T-cell (primary cell): ENCODE data around the gene MAPK8IP1. TPM values are rescaled to one million over a fixed set of nuclear protein-coding genes. Genes with fewer than 3 reads are reported as not detected.

Source experiments
- ATAC-seq, 4 experiments: fragments of 200-7000 bp in 3 of 4; fragments of 150-1000 bp in 1 of 4; cut with Tn5 transposase; replicated peaks in 1 of 4; 1 replicate in 3 of 4; 2 replicates in 1 of 4; pipeline ENCODE4 v1.10.0; 2021; ENCODE audit warnings: moderate library complexity in 3 of 4, mild to moderate bottlenecking in 2 of 4, moderate number of reproducible peaks in 1 of 4
- CTCF ChIA-PET, 2 donors: fragments of 300-600 bp; sonication (Branson Sonifier 250); formaldehyde crosslinking; loops; one replicate each; lab custom pipeline; 2022; ENCODE audit warnings: antibody characterized with exemption in 2 of 2; lab: Charles Lee
- POLR2A ChIA-PET, 2 donors: fragments of 300-600 bp; sonication (Branson Sonifier 250); formaldehyde crosslinking; loops; one replicate each; lab custom pipeline; 2022; ENCODE audit warnings: antibody characterized with exemption in 2 of 2; lab: Charles Lee
- DNase-seq, 35 experiments: peaks; one replicate each; pipeline versions ENCODE4 v3.0.0 to v3.0.0-alpha.2; 2013 to 2023
- H3K27ac ChIP-seq: one replicate; pipeline ENCODE4 v1.5.1; 2013; ENCODE audit warnings: low read length
- H3K27me3 ChIP-seq, 2 experiments: replicated peaks in 1 of 2; 1 replicate in 1 of 2; 2 replicates in 1 of 2; pipeline versions ENCODE4 v1.6.1 to v1.7.0; 2013; ENCODE audit warnings: low read length in 1 of 2, mixed read lengths in 1 of 2; ENCODE audit not compliant: control insufficient read depth in 2 of 2, insufficient read depth in 2 of 2; ENCODE audit errors: extremely low read depth in 1 of 2
- H3K36me3 ChIP-seq, 2 donors: 1 replicate in 1 of 2; 2 replicates in 1 of 2; pipeline versions ENCODE4 v1.6.1 to v1.7.0; 2013; ENCODE audit warnings: low read length in 1 of 2; ENCODE audit not compliant: control insufficient read depth in 2 of 2, insufficient read depth in 1 of 2; ENCODE audit errors: extremely low read depth in 1 of 2
- H3K4me1 ChIP-seq, 2 experiments: 1 replicate in 1 of 2; 2 replicates in 1 of 2; pipeline versions ENCODE4 v1.6.1 to v1.7.0; 2013; ENCODE audit warnings: low read length in 2 of 2, mixed read lengths in 1 of 2; ENCODE audit not compliant: insufficient read depth in 2 of 2, control insufficient read depth in 1 of 2; ENCODE audit errors: extremely low read depth in 1 of 2
- H3K4me3 ChIP-seq, 2 donors: 1 replicate in 1 of 2; 2 replicates in 1 of 2; pipeline versions ENCODE4 v1.5.1 to v1.7.0; 2013; ENCODE audit warnings: mild to moderate bottlenecking in 2 of 2, low read length in 1 of 2, moderate library complexity in 1 of 2; ENCODE audit not compliant: control insufficient read depth in 1 of 2; ENCODE audit errors: extremely low read depth in 1 of 2
- H3K9me3 ChIP-seq: 2 replicates; pipeline ENCODE4 v1.7.0; 2013
- H3K27ac Mint-ChIP-seq, 2 donors: one replicate each; pipeline ENCODE4 v1.8.0; 2020 to 2021; ENCODE audit warnings: mild to moderate bottlenecking in 2 of 2, mixed read lengths in 2 of 2
- H3K27me3 Mint-ChIP-seq, 2 donors: one replicate each; pipeline ENCODE4 v1.8.0; 2021 to 2022; ENCODE audit warnings: mixed read lengths in 2 of 2
- H3K36me3 Mint-ChIP-seq: one replicate; pipeline ENCODE4 v1.8.0; 2021; ENCODE audit warnings: mixed read lengths
- H3K4me1 Mint-ChIP-seq, 3 donors: one replicate each; pipeline ENCODE4 v1.8.0; 2020 to 2022; ENCODE audit warnings: mixed read lengths in 3 of 3, mild to moderate bottlenecking in 1 of 3
- H3K4me3 Mint-ChIP-seq, 3 donors: one replicate each; pipeline ENCODE4 v1.8.0; 2020 to 2022; ENCODE audit warnings: mild to moderate bottlenecking in 3 of 3, mixed read lengths in 3 of 3, moderate library complexity in 3 of 3
- H3K9me3 Mint-ChIP-seq, 3 donors: one replicate each; pipeline ENCODE4 v1.8.0; 2020 to 2022; ENCODE audit warnings: mixed read lengths in 3 of 3
- WGBS: methylation state at CpG from one replicate; pipeline ENCODE4 v1.1.5; 2013; ENCODE audit warnings: missing lambda C conversion rate; ENCODE audit not compliant: insufficient coverage; 5-methylcytosine and 5-hydroxymethylcytosine counted together
- total RNA-seq, 35 experiments: library from RNA in 6 of 35; stranded (reverse) in 6 of 35; fragments of 120-200 nt in 1 of 35; gene quantifications; one replicate each; pipeline versions ENCODE4 v1.2.1 to v1.2.4 and lab custom pipeline; 2013 to 2026

Gene MAPK8IP1
- total RNA-seq, 5 donors from 2014 or later (not counting 1 experiment from before 2014, with no cell fraction given) = 0.90 to 9.9 (median 1.8) TPM

DNA sequence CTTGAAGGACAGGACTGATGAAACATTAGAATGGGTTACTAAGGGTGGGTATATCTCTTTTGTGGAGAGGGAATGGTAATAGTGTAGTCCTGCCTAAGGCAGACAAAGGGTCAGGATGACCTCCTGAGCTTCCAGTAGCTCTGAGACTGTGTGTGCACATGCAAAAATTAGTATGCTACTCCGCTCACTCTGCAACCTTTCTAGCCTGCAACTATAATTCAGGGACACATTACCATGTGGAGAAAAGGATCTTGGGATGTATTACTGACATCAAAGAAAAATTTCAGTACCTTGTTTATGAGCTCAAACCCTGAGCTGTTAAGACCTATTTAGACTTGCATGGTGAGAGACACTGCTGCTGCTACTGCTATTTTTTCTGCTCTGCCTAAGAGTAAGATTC lies 62.4 kb downstream of the MAPK8IP1 start:
- Mint-ChIP-seq H3K4me1 (no peaks in the 10 kb centered on the region), H3K4me3 (no peak overlapping the region), H3K36me3 (peaks cover 69% of the 10 kb centered on the region), H3K9me3 (no peaks in the 10 kb centered on the region), H3K27ac (no peak overlapping the region), H3K27me3 (no peaks in the 10 kb centered on the region)
- ATAC-seq (no peak), DNase-seq (no peak)
- Histone ChIP-seq H3K27me3 (no peaks in the 10 kb centered on the region), H3K4me1 (no peaks in the 10 kb centered on the region), H3K27ac (no peak overlapping the region), H3K36me3 (peaks cover 8 to 85% of the 10 kb centered on the region in 2 donors), H3K9me3 (no peaks in the 10 kb centered on the region), H3K4me3 (no peak overlapping the region)
- POLR2A ChIA-PET = no interaction called here
- WGBS = no CpG with 5 or more reads among the region's 1 CpG
- CTCF ChIA-PET = no interaction called here

DNA sequence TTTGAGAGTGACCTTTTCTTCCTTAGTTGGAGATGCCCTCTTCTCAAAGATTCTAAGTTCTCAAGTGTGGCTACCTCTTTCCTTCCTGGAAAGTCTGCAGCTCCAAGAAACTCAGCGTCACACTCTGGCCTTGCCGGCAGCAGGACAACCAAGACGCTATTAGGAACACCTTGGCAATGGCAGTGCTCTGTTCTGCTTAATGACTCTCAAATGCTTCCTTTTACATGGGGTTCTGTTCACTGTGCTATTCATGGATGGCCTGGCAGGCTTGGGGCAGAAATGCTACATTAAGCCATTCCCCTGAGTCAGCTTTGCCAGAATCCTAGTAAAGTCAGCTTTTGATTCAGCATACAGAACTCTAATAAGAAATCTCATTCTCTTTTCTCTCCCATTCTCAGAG lies 62.9 kb downstream of the MAPK8IP1 start:
- Mint-ChIP-seq H3K27ac (no peak overlapping the region), H3K4me1 (no peaks in the 10 kb centered on the region), H3K36me3 (peaks cover 73% of the 10 kb centered on the region), H3K27me3 (no peaks in the 10 kb centered on the region), H3K4me3 (no peak overlapping the region), H3K9me3 (no peaks in the 10 kb centered on the region)
- ATAC-seq (no peak), DNase-seq (no peak)
- H3K9me3 ChIP-seq = no peaks in the 10 kb centered on the region
- H3K4me3 ChIP-seq = no peak overlapping the region
- ChIA-PET CTCF (no interaction called here), POLR2A (no interaction called here)
- no peaks in the 10 kb centered on the region for H3K4me1 ChIP-seq
- H3K27me3 ChIP-seq = no peaks in the 10 kb centered on the region
- peaks cover 5 to 88% of the 10 kb centered on the region in 2 donors for H3K36me3 ChIP-seq
- H3K27ac ChIP-seq = no peak overlapping the region
- 100% methylated on average over 3 of the region's 3 CpGs for WGBS

GRCh38 chr11:45949992-45950407 lies 64.5 kb downstream of the MAPK8IP1 start:
- Mint-ChIP-seq H3K36me3 (peaks cover 62% of the 10 kb centered on the region), H3K27me3 (no peaks in the 10 kb centered on the region), H3K4me3 (no peak overlapping the region), H3K9me3 (no peaks in the 10 kb centered on the region), H3K4me1 (no peaks in the 10 kb centered on the region), H3K27ac (no peak overlapping the region)
- CTCF ChIA-PET = interaction anchor here (0.7 to 1.6 kb wide), 2 partner anchors 15 to 19 kb away, joined by 3 to 10 read pairs; no protein-coding TSS in a partner anchor
- Histone ChIP-seq H3K36me3 (peaks cover 5 to 77% of the 10 kb centered on the region in 2 donors), H3K4me3 (no peak overlapping the region), H3K27me3 (no peaks in the 10 kb centered on the region), H3K27ac (no peak overlapping the region), H3K4me1 (no peaks in the 10 kb centered on the region), H3K9me3 (no peaks in the 10 kb centered on the region)
- DNase-seq (no peak), ATAC-seq (no peak)
- 100% methylated on average over 1 of the region's 1 CpG for WGBS
- POLR2A ChIA-PET = no interaction called here

Other genes starting within 250 kb of the MAPK8IP1 start
- under 1 TPM in 1 of 5 donors, not detected in 4; 0.26 TPM for gene CHST1, start 220.0 kb upstream of the MAPK8IP1 start, total RNA-seq
- 10 to 100 TPM in 4 of 5 donors, 1 to 10 TPM in 1; 8.3 to 27.0 (median 23.9) TPM for gene SLC35C1, start 80.5 kb upstream of the MAPK8IP1 start, total RNA-seq
- gene CRY2, start 38.2 kb upstream of the MAPK8IP1 start, total RNA-seq = 100 to 1,000 TPM in 2 of 5 donors, 10 to 100 TPM in 3; 54.0 to 198 (median 63.5) TPM
- 1 to 10 TPM; 2.5 to 6.8 (median 4.6) TPM for gene FREY1, start 21.6 kb downstream of the MAPK8IP1 start, total RNA-seq
- 10 to 100 TPM; 49.4 to 87.5 (median 65.2) TPM for gene PEX16, start 32.2 kb downstream of the MAPK8IP1 start, total RNA-seq
- gene LARGE2, start 37.0 kb downstream of the MAPK8IP1 start, total RNA-seq = 1 to 10 TPM; 2.5 to 9.6 (median 5.1) TPM
- gene PHF21A, start 235.8 kb downstream of the MAPK8IP1 start, total RNA-seq = 10 to 100 TPM; 45.5 to 82.9 (median 57.4) TPM